Activated CD4-positive, alpha-beta T cell treated with anti-CD3 and anti-CD28 coated beads, Interleukin-2, amount 50 U/mL, for 24 hours (primary cell): ENCODE data around the gene NLRP12.
"Not testable (repeated sequence)": the region's sequence is repeated elsewhere in the genome, so short reads cannot be mapped to it uniquely, and the experiment has no call there.

ENCODE experiments used
- DNase-seq, 2 donors: peaks; one replicate each; pipeline ENCODE4 v3.0.0-alpha.2; 2020; ENCODE audit warnings: low read depth in 1 of 2, low spot score in 1 of 2

NLRP12 gene

GRCh38 chr19:53780506-53780905 is 43.6 kb downstream of the NLRP12 start:
- DNase-seq, result no peak

- no peak for DNase-seq
Observed at GRCh38 chr19:53775524-53775923, 48.6 kb downstream of the NLRP12 start.

DNA sequence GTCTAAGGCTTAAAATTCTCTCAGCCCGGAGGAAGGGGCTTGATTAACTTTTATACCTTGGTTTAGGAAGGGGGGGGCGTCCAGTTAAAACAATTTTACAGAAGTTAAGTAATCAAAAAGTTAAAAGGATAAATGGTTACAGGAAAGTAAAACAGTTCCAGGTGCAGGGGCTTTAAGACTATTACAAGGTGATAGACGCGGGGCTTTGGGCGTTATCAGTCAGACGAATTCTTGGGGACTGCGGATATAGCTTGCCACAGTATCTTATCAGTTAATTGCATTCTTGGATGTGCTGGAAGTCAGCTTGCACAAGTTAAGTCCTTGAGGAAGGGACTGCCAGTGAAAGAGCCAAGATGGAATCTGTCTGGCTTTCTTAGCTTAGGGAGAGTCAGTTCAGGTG is 49.6 kb downstream of the NLRP12 start:
- DNase-seq, result not testable (repeated sequence)

GRCh38 chr19:53773999-53774398 is 50.1 kb downstream of the NLRP12 start:
- DNase-seq, result no peak

- DNase-seq, result peak in 1 of 2 donors; percentile 37
Observed at GRCh38 chr19:53772943-53773342, 51.2 kb downstream of the NLRP12 start.

DNA sequence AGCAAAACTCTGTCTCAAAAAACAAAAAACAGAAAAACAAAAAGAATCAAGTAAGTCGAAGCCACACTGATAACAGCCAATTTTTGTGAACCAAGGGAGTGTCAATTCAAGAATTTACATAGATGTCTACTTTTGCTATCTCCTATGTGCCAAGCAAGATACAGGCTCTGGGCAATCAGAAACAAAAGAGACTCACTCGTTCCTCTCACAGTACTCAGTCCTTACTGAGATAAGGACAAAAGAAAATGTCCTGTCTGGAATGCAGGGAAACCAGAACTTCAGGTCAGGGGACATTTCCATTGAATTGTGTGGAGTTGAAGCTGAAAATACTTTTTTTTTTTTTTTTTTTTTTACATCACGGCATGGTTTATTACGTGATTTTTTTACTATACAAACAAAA is 53.0 kb downstream of the NLRP12 start:
- no peak for DNase-seq

DNA sequence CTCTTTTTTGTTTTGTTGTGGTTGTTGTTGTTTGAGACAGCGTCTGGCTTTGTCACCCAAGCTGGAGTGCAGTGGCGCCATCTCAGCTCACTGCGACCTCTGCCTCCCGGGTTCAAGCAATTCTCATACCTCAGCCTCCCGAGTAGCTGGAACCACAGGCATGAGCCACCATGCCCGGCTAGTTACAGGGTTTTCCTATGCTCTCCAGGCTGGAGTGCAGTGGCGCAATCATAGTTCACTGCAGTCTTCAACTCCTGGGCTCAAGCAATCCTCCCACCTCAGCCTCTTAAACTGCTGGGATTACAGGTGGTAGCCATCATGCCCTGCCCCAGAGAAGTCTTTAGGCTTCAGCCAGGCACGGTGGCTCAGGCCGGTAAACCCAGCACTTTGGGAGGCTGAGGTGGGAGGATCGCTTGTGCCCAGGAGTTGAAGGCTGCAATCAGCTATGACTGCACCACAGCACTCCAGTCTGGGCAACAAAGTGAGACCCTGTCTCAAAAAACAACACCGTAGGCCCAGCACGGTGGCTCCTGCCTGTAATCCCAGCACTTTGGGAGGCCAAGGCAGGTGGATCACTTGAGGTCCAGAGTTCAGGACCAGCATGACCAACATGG is 54.3 kb downstream of the NLRP12 start:
- not testable (repeated sequence) for DNase-seq

DNA sequence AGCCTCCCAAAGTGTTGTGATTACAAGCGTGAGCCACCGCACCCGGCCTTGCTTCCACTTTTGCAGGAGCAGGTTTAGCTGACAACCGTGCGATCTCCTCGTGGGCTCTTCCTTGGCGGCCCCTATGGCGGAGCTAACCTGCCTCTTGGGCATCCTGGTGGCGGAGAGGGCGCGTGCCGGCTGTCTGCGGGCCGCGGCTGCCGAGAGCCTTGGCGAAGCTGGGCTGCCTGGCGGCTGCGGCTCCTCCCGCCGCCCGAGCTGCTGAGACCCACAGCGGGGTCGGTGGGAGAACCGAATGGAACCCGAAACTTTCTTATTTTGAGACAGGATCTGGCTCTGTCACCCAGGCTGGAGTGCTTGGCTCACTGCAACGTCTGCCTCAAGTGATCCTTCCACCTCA is 55.7 kb downstream of the NLRP12 start:
- DNase-seq, result no peak

DNA sequence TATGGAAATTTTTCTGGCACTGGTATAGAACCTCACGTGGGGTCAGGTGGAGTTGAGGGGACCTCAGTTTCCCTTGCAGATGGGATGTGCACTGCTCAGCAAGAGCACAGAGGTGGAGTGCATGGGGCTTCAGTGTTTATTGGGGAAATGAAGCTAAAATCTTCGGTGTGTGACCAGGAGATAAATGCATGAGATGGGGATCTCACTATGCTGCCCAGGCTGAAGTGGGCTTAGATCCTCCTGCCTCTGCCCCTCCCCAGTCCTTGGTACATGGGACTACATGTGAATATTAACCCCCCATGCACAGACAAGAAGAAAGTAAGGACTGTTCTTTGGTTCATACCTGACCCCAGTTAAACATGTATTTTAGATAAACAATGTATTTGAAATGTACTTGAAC is 65.1 kb downstream of the NLRP12 start:
- DNase-seq, result not testable (repeated sequence)
